HG03139 (cell line): ENCODE measurements around the gene CD151.

ENCODE experiments used
- ATAC-seq: cut with Tn5 transposase; IDR thresholded peaks from one replicate; pipeline ENCODE4 v1.9.1; 2021; ENCODE audit not compliant: unreplicated experiment

Gene CD151

GRCh38 chr11:827897-828192 lies 4.9 kb upstream of the CD151 start, which contains the start of gene CRACR2B:
Gene CRACR2B (plus strand): TSS chr11:827919. CDS start chr11:828608, 689 bp downstream.
- no peak for ATAC-seq

- ATAC-seq, result no peak
Measured at GRCh38 chr11:828506-829175, 4.1 kb upstream of the CD151 start.

GRCh38 chr11:829176-829846 lies 3.4 kb upstream of the CD151 start:
- ATAC-seq, result no peak

DNA sequence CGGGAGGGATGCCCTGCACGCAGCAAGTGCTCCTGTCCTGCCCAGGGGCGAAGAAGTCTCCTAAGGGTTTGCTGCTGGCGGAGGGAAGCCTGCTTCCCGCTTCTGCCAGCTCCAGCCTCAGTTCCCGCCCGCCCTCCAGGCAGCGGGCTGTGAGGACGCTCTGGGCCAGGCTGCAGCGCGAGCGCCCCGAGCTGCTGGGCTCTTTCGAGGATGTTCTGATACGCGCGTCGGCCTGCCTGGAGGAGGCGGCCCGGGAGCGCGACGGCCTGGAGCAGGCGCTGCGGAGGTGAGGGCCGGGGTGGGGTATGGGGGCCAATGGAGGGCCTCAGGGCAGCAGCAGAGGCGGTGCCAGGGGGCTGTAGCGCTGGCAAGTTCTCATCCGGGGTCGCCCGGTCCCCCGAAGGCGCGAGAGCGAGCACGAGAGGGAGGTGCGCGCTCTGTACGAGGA lies 2.9 kb upstream of the CD151 start:
- no peak for ATAC-seq

- no peak for ATAC-seq
Measured at GRCh38 chr11:830295-831117, 2.2 kb upstream of the CD151 start.

GRCh38 chr11:831118-831864 lies 1.5 kb upstream of the CD151 start:
- no peak for ATAC-seq

DNA sequence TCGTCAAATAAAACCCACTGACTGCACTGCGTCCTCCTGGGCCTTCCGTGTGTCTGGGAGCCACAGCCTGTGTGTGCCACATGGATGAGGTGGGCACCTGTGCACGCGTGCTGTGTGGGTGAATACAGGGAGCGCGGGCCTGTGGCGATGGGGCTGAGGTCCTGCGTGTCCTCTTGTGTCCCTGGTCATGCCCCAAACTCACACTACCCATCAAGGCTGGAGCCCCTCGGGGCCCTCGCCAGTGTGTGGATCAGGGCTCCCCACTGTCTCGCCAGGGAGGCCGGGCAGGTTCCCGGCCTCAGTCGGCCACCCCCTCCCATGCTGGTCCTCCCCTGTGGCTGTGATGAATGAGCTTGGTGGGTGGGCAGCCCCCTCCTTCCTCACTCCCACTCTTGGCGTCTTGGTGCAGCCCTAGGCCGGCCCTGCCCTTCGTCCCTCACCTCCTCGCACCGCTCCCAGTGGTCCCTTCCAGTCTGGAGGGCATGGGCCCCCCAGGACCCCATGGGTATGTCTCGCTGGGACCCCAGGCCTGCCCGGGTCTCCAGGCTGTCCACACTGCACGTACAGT lies 707 bp upstream of the CD151 start:
- no peak for ATAC-seq

DNA sequence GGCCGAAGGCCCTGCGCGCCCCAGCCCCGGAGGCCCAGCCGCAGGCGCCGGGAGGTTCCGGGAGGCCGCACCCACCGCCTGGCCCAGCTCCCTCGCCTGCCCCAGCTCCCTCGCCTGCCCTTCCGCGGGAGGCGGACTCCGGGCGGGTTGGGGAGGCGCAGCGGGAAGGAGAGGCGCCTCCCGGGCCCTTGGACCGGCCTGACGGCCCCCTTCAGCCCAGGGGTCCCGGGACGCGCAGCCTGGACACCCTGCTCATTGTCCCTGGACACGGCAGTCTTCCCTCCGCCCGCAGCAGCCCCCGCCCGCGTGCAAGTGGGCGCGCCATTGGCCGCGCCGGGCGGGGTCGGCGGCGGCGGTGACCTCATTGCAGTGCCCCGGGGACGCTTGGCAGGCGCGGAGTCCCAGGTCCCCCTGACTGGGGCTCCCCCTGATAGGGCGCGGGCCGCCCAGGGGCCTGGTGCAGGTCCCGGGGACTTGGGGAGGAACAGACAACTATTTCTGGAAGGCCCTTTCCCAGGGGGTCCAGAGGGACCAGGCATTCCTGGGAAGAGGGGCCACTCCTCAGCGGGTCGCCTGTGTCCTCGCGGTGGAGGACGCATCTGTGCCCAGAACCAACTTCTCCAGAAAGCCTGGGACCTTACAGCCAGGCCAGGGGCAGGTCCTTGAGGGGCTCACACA lies 501 bp downstream of the CD151 start:
- ATAC-seq, result no peak

- ATAC-seq, result no peak
Measured at GRCh38 chr11:833849-834311, 1.1 kb downstream of the CD151 start.

DNA sequence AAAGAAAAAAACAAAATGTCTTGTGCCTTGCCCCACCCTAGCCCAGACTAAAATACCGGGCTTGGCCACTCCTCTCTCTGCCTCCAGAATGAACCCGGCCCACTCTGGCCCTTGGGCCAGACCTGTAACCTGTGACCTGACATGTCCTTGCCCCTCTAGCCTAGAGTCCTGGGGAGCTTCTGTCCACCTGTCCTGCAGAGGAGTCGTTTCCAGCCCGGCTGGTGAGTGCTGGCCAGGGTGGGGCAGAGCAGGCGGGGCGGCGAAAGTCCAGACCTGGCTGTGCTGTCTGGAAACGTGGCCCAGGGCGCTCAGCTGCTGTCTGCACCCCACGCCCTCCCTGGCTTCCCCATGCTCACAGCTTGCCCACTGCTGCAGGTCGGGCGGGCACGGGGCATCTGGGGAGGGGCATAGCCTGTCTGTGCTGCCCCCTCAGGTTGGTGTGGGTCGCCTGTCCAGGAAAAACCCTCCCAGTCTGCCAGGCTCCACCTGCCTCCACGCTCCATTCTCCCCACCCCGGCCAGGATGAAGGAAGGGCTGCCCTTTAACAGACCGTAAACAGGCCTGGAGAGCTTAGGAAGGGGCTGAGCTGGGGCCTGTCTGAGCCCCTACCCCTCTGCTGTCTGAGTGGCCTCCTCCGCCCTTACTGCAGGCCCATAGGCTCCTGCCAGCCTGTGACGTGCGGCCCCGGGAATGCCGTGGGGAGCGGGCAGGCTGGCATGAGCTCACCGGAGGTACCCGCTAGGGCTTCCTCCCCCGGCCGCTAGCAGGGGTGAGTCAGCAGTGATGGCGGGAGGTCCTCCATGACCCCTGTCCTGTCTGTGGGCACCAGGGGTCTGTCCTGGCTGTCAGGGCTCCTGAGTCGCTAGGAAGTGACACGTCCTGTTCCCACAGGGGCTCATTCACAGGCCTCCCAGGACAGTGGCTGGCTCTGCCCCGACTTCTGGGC lies 1.9 kb downstream of the CD151 start:
- no peak for ATAC-seq

DNA sequence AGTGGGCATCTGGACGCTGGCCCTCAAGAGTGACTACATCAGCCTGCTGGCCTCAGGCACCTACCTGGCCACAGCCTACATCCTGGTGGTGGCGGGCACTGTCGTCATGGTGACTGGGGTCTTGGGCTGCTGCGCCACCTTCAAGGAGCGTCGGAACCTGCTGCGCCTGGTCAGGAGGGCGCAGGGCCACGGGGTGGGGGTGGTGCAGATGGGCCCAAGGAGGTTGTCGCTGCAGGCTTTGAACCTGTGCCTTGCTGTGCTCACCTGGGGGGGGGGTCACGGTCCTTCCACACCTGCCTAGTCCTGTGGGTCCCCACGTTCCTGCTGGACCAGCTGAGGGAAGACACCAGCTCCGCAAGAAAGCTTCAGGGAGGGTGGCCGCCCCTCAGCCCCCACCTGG lies 3.5 kb downstream of the CD151 start:
- no peak for ATAC-seq

DNA sequence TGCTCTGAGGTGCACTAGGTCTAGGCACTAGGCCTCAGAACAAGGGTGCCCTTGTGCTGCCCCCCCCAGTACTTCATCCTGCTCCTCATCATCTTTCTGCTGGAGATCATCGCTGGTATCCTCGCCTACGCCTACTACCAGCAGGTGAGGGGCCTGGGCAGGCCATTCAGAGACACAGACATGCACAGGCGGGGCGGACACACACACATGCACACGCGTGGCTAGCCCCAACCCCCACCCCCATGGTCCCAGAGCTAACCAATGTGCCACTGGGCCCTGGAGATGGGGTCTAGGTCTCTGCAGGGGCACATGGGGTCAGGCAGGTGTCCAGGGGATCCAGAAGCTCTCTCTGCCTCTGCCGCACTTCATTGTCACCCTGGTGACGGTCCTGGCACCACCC lies 3.9 kb downstream of the CD151 start:
- ATAC-seq, result no peak

DNA sequence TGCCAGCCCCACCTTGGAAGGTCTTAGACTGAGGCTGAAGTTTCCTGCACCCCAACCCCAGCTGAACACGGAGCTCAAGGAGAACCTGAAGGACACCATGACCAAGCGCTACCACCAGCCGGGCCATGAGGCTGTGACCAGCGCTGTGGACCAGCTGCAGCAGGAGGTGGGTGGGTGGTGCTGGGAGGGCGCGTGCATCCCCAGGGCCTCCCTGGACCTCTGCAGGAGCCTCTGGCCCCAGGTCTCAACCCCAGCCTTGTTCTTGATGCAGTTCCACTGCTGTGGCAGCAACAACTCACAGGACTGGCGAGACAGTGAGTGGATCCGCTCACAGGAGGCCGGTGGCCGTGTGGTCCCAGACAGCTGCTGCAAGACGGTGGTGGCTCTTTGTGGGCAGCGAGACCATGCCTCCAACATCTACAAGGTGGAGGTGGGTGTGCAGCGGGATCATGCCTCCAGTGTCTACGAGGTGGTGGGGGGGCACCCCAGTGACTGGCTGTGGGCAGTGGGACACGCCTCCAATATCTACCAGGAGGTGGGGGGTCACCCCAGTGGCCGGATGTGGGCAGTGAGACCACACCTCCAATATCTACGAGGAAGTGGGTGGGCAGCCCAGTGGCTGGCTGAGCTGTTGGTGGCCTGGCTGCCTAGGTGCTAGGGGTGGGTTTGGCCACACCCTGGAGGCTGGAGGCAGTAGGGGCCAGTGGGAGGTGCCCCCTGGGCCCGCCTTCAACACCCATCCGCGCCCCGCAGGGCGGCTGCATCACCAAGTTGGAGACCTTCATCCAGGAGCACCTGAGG lies 4.6 kb downstream of the CD151 start:
- no peak for ATAC-seq

- no peak for ATAC-seq
Measured at GRCh38 chr11:837990-838307, 5.2 kb downstream of the CD151 start.

GRCh38 chr11:838441-839279 lies 5.9 kb downstream of the CD151 start:
- ATAC-seq, result no peak

DNA sequence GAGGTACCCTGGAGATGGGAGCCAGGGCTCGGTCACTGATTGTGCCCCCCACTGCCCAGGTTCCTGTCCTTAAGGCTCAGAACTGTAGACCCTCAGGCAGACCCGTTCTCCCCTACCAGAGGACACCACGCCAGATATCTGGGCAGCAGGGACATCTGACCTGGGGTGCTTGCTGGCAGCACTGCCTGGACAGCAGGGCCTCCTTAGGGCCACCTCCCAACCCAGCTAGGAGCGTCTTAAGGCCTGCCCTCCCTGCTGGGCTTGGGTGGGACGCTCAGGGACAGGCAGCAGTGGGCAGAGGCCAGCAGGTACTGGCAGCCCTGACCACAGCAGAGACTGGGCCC lies 6.5 kb downstream of the CD151 start:
- ATAC-seq, result no peak

DNA sequence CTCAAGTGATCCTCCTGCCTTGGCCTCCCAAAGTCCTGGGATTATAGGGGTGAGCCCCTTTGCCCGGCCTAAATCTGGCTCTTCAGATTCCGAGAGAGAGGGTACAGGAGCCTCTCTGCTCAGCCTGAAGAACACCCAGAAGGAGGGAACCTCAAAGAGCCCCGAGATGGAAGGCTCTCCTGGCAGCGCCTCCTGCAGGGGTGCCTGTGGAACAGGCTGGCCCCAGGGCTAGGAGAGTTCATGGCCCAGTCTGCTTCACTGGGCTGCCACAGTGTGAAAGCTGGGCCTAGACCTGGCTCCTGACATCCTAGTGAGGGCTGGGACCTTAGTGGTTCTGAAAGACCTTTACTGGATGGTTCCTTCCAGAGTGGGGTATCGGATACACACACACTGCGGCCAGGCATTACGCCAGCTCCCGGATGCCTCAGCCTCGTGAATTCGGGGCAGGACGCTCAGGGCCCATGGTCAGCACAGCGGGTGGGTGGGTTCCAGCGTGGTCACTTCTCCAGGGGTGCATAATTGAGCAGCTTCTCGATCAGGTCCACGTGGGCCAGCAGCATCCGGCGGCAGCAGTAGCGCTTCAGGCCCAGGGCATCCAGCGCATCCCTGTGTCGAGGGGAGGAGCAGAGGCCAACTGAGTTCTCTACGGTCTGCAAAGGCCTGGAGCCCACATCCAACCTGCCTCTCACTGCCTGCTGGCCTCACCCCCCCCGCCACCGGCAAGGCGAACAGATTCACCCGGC lies 7.3 kb downstream of the CD151 start:
- ATAC-seq, result no peak
